Pulmonary artery endothelial cell (primary cell): ENCODE results near the gene CEP78. TPM values are rescaled to one million over a fixed set of nuclear protein-coding genes. Genes with fewer than 3 reads are reported as not detected.

Experiments used
- DNase-seq: peaks from one replicate; pipeline ENCODE4 v3.0.0-alpha.2; 2011; ENCODE audit warnings: low read depth, low spot score
- total RNA-seq: library from RNA; depleted of rRNA; stranded (reverse); fragments of >200 nt; gene quantifications from 2 replicates; pipeline ENCODE4 v1.2.3, GENCODE V29; 2014

Gene CEP78
- total RNA-seq, 1 donor from 2014 or later: 19.3 TPM

DNA sequence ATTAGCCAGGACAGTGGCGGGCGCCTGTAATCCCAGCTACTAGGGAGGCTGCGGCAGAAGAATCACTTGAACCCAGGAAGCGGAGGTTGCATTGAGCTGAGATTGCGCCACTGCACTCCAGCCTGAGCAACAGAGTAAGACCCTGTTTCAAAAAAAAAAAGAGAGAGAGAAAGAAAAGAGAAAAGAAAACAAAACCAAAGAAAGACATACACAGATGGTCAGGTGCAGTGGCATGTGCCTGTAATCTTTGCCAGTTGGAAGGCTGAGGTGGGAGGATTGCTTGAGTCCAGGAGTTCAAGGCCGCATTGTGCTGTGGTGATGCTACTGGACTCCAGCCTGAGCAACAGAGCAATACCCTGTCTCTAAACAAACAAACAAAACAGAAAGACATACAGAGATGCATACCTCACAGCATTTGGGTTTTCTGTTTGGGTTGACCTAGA lies 51.1 kb downstream of the CEP78 start:
- DNase-seq: no peak

- DNase-seq: no peak
Observed at GRCh38 chr9:78288214-78288892, 52.5 kb downstream of the CEP78 start.

- DNase-seq: no peak
Observed at GRCh38 chr9:78289474-78289873, 53.6 kb downstream of the CEP78 start.

GRCh38 chr9:78291240-78291925 lies 55.5 kb downstream of the CEP78 start:
- DNase-seq: no peak

GRCh38 chr9:78292026-78292425 lies 56.2 kb downstream of the CEP78 start:
- no peak for DNase-seq

DNA sequence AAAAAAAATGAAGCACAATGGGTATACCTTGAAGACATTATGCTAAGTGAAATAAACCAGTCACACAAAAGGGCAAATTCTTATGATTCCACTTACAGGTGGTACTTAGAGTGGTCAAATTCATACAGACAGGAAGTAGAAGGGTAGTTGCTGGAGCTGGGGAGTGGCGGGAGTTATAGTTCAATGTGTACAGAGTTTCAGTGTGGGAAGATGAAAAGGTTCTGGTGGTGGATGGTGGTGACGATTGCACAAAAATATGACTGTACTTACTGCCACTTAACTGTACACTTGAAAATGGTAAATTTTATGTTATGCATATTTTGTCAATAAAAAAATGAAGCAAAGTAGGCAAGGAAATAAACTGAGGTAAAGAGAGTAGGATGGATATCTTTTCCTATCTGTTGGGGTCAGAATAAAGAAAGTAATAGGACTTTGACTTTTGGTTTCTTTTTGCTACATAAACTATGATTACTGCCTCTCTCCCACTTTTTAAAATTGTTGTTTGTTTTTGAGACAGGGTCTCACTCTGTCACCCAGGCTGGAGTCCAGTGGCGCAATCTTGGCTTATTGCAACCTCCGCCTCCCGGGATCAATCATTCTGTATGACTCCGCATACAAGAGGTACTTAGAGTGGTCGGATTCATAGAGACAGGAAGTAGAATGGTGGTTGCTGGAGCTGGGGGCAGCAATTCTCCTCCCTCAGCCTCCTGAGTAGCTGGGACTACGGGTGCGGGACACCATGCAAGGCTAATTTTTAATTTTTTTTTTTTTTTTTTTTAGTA lies 57.0 kb downstream of the CEP78 start:
- DNase-seq: no peak

- DNase-seq: no peak
Observed at GRCh38 chr9:78294290-78295176, 58.7 kb downstream of the CEP78 start.

DNA sequence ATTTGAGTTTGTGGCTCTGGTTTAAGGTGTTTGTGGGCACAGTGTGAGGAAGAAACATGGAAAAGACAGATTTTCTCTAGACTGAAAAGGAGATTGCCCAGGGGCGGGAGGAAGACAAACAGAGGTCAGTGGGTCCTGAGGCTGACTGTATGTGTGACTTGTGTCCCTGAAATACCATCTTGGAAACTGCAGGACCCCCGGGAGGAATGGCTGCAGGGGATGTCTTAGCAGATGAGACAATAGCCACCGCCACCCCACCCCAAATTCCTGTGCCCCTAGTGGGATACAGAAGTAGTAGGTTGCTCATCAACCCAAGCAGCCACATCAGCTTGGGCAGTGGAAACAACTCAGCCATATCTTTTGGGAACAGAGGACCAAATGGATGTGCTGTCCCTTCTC lies 59.3 kb downstream of the CEP78 start:
- no peak for DNase-seq

DNA sequence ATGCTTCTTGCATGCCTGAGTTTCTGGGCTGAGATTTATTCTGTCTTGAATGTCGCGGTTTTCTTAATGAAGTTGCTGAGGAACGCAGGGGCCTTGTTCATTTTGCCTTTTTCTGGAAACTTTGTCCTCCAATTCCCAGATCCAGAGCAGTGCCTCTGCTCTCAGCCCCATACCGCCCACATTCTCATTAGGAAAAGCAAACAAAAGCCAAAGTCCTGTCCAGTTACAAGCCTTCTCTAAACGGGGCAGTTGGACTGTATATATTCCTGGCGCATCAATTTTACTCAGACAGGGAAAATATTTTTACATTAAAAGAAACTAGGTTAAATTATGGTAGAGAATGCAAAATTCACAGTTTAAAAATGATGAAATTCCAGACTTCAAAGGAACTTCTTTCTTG lies 59.9 kb downstream of the CEP78 start:
- no peak for DNase-seq

GRCh38 chr9:78296201-78296892 lies 60.5 kb downstream of the CEP78 start:
- DNase-seq: no peak

GRCh38 chr9:78296893-78297671 lies 61.2 kb downstream of the CEP78 start, which contains the start of gene PSAT1:
PSAT1 (plus strand) TSS chr9:78297125; CDS start chr9:78297211, 86 bp downstream.
- DNase-seq: peak; percentile 81

DNA sequence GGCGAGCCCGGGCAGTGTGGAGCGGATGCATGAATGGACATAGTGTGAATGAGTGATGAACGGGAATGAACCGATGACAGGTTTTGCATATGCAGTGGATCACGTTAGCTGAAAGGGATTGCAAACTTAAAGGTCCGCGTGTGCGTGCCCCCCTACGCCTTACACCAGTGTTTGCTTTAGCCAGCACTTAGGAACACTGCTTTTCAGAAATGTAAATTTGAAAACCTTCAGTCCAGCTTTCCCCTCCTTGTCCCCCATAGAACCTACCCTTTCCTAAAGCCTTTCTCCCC lies 61.7 kb downstream of the CEP78 start:
- DNase-seq: no peak

DNA sequence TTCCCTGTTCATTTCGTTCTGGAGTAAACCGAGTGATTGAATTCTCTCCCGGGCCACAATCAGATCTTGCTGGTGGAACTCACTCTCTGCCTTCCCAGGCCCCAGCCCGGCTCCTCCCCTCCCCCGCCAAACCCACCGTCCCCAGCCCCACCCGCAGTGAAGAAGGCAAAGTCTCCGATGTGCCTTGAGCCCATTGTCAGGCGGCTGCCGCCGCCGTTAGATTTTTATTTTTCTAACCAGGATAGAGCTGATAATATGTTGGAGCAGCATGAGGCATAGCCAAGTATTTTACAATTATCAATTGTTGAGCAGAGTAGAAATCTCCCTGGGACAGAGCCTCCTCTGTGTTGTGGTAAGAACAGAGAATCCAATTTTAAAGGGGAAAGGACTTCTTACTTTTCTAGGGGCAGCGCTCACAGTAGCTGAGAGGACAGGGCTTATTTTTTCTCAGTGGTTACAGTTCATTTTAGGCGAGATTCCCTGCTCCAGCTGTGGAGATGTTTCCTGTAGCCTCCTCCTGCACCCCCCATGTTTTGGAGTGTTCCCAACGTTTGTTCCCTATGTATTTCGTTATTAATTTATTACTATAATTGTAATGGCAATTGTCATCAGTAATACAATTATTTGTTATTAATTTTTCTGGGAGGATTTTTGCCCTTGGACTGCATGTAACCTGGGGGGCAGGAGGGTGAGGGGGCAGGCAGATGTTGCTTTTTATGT lies 62.3 kb downstream of the CEP78 start:
- DNase-seq: no peak

DNA sequence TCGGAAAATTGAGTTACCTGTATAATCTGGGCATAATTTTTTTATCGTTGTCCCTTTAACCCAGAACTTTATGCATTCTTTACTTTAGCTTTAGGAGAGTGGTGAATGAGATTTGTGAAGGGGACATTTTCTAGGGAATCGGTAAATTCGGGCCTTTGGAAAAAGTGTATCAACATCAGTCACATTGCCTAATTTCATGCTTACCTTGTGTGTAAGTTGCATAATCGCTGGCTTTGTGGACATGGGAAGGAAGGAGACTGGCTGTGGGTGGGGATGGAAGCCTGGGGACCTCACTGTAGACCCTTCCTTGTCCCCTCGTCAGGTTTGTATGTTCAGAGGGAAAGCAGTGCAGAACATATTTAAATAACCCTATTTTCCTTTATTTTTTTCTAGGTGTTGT lies 64.3 kb downstream of the CEP78 start:
- no peak for DNase-seq

DNA sequence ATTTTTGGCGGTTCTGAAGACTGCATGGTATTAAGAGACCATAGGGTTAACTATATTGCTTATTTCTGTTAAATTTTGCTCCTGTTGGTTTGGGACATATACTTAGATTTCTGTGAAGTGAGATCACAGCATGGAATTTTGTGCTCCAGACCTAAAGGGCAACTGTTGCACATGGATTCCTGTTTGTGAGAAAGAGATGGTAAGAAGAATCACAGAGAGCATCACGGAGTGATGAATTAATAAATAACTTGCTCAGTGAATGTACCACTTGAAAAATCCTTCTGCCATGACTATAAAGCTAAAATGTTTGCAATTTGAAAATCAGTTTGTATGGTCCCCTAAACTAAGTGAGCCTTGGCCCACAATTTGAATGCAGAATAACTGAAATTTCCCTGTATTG lies 65.6 kb downstream of the CEP78 start:
- no peak for DNase-seq

GRCh38 chr9:78303377-78304062 lies 67.6 kb downstream of the CEP78 start:
- no peak for DNase-seq

GRCh38 chr9:78304357-78304756 lies 68.5 kb downstream of the CEP78 start:
- no peak for DNase-seq

DNA sequence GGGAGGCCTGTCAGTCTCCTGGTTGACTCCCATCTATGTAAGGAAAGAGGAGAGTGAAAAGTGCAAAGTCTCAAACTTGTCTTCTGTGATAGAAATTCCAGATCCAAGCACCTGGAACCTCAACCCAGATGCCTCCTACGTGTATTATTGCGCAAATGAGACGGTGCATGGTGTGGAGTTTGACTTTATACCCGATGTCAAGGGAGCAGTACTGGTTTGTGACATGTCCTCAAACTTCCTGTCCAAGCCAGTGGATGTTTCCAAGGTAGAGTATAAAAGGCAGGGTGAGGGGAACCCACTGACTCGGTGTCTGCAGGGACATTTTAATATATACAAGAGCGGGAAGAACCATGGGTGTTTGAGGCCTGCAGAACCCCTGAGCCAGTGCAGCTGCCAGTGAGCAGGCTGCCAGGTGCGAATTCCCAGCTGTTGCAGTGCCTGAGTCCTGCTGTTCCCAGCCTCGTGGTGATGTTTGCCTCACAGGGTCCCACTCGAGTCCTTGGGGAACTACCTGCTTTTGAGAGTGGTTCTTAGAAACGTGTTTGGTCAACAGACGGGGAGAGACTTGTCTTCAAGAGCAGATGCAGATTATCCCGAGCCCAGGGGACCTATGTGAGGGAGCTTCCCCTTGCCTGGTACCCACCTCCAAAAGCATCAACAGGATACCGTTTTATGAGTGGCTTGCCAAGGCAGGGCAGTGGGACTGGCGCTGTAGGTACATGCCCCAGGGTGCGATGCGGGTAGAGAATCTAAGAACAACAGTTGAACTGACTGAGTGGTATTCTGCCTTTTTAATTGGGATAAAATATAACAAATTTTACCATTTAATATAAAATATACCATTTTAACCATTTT lies 70.6 kb downstream of the CEP78 start:
- no peak for DNase-seq
